Measurements from ENCODE around the gene UTP4.

DNA sequence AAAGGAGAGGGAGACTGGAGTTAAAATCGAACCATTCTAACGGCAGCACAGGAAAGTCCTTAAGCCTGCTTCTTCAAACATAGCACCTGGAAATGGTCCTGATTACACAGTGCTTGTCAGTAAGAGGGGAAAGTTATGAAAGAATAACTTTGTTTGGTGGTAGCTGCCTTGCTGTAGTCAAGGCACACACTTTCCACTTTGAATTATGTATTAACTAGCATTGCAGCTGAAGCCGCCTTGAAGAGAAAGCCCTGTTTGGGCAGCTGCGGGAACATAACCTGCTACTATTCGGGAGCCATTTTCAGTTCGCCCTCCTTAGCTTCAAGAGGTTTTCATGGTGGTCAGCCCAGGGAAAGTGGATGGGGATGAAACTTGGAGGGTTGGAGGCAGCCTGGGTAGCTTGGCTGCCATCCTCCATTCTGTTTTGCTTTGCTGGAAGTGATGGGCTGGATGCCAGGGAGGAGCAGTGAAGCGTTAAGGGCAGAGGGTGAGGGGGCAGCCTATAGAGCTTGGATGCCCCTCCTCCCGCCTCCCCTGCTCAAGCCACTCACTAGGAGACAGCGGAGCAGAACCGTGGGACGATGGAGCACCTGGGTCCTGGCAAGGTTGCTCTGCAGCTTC, 32.3 kb upstream of the UTP4 start:
- no peak for TF ChIP-seq POLR2A (IDR thresholded peaks at IDR 0.05; ENCODE audit: low read depth, low read length)
- TF ChIP-seq POLR2AphosphoS5 (IDR thresholded peaks at IDR 0.05; ENCODE audit: low read depth, low read length), result no peak
